Measurements from ENCODE around the gene PRM1. TPM values are rescaled to one million over a fixed set of nuclear protein-coding genes. Genes with fewer than 3 reads are reported as not detected.
"Not testable (repeated sequence)": the region's sequence is repeated elsewhere in the genome, so short reads cannot be mapped to it uniquely, and the experiment has no call there.

The PRM1 gene
- total RNA-seq, 1 donor from 2014 or later = not detected

DNA sequence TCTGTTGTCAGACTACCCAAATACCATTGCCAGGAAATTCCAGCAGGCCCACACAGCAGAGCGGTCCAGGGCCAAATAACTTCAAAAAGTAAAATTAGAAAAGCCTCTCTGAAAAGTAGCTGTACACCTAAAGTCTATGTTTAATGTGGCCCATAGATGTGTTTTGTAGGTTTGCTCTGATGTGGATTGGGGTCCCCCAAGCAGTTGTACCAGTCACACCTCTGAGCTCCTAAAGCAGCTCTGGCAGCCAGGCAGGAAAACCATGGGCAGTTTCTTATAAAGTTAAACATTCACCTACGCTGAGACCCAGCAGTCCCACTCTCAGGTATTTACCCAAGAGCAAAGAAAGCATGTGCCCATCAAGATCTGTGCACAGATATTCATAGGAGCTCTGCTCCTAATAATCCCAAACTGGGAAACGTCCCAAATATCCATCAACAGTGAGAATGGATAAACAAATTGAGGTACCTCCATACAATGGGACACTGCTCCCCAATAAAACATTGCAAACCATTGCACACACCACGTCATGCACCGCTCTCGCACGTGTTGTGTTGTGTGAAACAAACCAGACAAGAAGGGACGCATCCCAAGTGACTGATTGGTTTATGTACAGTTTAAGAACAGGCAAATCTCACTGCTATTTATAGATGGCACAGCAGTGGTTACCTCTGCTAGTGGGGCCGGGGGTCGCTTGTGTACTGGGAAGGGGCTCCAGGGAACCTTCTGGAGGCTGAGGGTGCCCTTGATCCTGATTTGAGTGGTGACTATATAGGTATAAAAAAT lies 15.8 kb upstream of the PRM1 start:
- no peak for DNase-seq

DNA sequence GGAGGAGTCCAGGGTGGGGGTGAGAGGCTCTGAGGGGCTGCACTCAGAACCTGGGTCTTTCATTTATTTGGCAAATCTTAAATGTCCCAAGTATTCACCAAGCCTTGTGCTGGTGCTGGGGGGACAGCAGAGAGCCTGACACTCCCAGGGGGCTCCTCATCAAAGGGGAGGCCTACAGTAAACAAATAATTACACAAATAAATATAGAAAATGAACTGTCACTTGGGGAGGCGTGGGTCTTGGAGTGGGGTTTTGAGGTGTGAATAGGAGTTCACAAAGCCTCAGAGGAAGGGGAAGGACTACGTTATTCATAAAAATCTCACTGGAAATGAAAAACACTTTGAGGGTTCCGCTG lies 15.2 kb upstream of the PRM1 start:
- no peak for DNase-seq

- DNase-seq = no peak
Observed at GRCh38 chr16:11295672-11296071, 14.5 kb upstream of the PRM1 start.

DNA sequence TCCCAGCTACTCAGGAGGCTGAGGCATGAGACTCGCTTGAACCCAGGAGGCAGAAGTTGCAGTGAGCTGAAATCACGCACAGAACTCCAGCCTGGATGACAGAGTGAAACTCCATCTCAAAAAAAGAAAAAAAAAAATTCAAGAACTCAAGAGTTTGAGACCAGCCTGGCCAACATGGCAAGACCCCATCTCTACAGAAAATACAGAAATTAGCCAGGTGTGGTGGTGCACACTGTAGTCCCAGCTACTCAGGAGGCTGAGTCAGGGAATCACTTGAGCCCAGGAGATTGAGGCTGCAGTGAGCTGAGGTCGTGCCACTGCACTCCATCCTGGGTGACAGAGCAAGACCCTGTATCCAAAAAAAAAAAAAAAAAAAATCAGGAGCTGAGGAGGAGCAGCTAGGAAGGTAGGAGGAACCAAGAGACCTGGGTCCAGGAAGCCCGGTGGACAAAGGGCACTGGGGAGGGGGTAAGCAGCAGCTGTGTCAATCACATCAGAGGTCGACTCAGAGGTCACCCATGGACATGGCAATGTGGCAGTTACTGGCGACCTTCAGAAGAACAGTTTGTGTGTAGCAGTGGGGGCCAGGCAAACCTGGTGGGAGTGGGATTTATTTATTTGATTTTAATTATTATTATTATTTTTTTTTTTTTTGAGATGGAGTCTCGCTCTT lies 11.1 kb upstream of the PRM1 start:
- no peak for DNase-seq

- no peak for DNase-seq
Observed at GRCh38 chr16:11291091-11291703, 10.1 kb upstream of the PRM1 start.

DNA sequence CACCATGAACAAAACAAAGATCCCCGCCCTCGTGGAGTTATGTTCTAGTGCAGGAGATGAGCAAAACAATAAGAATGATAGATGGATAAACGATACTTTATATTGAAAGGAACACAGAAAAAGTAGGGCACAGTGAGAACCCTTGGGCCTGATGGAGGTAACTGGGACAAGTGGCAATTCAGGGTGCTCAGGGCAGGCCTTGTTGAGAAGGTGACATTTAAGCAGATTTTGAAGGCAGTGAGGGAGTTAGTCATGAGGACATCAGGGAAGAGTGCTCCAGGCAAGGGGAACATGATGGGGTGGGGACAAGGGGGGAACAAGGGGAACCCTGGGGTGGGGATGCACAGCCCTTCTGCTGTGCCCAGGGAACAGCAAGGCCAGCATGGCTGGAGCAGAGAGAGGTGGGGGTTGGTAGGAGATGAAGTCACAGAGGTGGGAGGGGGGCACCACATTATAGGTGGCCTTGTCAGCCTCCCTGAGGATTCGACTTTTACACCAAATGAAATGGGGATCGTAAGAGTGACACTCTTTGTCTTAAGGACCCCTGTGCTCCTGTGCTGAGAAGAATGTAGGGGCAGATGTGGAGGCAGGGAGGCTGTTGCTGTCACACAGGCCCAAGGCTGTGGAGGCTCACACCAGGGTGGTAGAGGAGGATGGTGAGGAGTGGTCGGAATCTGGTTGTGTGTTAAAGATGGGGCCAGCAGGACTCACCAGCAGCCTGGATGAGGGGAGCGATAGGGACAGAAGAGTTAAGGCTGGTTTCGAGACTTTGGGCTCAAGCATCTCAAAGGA lies 9.2 kb upstream of the PRM1 start:
- no peak for DNase-seq

DNA sequence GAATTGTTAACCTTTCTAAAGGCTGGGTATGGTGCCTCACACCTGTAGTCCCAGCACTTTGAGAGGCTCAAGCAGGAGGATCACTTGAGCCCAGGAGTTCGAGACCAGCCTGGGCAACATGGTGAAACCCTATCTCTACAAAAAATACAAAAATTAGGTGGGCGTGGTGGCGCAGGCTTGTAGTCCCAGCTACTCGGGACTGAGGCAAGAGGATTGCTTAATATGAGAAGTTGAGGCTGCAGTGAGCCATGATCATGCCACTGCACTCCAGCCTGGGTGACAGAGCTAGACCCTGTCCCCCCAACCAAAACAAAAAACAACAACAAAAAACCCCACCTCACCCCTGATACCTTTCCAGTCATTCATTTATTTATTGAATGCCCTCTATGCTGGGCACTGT lies 8.6 kb upstream of the PRM1 start:
- not testable (repeated sequence) for DNase-seq

DNA sequence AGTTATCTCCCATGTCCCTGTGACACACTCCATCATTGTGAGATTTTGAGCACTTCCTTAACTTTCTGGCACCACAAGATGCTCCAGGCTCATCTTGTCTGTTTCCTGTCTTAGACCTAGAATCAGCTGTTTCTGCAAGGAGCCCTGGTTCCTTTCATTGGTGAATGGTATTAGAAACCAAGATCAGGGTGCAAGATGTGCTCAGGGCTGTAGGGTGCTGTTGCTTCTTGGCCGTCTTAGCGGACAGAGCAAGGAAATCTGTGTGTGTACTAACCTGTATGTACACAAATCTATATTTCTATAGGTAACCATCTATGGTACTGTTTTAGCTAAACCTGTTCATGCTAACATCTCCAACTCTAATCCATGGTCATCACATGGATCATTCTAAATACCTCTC lies 8.1 kb upstream of the PRM1 start:
- DNase-seq = no peak

GRCh38 chr16:11285842-11286241 lies 4.7 kb upstream of the PRM1 start:
- no peak for DNase-seq

- DNase-seq = no peak
Observed at GRCh38 chr16:11283820-11284248, 2.7 kb upstream of the PRM1 start.

DNA sequence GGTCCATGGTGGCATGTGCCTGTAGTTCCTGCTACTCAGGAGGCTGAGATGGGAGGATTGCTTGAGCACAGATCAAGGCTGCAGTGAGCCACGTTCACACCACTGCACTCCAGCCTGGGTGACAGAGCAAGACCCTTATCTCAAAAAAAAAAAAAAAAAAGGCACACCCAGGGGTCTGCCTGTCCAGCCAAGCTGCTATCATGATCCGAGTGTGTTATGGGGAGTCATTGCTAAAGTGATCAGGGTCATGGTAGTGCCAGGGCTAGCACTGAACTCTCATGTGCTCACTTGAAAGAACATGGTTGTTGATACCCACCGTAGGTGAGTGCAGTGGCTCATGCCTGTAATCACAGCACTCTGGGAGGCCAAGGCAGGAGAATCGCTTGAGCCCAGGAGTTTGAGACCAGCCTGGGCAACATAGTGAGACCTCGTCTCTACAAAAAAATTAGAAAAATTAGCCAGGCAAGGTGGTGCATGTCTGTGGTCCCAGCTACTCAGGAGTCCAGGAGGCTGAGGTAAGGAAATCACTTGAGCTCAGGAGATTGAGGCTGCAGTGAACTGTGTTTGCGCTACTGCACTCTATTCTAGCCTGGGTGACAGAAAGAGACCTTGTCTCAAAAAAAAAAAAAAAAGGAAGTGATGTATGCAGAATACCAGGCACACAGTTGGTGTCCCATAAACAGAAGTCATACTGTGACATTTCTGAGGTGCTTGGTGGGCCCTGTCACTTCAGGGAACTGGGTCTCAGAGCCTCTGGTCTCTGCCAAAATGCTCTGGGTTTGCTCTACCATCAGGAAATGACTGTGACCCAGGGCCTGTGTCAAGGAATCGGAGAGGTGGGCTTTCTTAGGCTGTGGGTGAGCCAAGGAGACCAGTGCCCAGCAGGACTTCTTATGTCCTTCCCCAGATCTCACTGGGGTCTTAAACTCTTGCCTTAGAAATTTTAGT lies 2.2 kb downstream of the PRM1 start:
- no peak for DNase-seq

DNA sequence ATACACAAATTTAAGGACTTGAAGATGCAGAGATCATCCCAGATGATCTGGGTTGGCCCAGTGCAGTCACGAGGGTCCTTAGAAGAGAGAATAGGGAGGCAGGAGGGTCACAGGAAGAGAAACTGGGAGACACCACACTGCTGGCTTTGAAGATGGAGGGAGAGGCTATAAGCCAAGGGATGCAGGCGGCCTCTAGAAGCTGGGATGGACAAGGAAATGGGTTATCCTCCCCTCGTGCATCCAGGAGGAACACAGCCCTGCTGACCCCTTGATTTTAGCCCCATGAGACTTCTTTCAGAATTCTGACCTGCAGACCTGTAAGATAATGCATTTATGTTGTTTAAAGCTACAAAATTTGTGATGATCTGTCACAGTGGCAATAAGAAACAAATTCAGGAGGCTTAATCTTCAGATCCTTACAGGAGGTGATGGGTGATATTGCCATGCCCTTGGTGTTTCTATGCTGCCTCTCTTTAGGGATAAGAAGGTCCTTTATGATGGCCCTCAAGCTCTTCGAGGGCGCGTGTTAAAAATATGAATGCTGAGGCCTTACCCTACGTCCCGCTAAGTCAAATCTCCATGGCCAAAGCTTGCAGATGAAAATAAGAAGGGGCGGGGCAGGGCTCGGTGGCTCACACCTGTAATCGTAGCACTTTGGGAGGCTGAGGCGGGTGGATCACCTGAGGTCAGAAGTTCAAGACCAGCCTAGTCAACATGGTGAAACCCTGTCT lies 3.4 kb downstream of the PRM1 start:
- no peak for DNase-seq

DNA sequence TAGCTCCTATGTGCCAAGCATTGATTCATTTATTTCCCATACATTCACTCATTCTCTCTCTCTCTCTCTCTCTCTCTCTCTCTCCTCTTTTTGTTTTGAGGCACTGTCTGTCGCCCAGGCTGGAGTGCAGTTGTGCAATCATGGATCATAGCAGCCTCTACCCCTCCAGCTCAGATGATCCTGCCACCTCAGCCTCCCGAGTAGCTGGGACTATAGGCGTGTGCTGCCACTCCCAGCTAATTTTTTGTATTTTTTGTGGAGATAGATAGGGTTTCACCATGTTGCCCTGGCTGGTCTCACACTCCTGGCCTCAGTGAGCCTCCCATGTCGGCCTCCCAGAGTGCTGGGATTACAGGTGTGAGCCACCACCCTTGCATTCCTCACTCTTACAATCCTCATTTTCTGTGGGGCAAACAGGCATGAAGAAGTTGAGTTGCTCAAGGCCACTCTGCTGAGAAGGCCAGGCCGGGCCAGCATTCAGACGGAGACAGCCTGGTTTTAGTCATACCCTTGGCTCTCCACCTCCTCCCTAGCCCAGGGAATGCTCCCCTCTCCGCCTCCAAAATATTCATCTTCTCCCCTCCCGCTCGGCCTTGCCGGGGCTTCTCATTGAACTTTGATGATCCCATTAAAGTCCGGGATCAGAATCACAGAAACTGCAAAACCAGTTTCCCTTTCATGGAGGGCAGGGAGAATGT lies 4.1 kb downstream of the PRM1 start:
- no peak for DNase-seq

- no peak for DNase-seq
Observed at GRCh38 chr16:11276143-11276895, 4.8 kb downstream of the PRM1 start, which contains the start of gene PRM2. PRM2 (minus strand) TSS chr16:11276480; CDS start chr16:11276370, 110 bp downstream.

DNA sequence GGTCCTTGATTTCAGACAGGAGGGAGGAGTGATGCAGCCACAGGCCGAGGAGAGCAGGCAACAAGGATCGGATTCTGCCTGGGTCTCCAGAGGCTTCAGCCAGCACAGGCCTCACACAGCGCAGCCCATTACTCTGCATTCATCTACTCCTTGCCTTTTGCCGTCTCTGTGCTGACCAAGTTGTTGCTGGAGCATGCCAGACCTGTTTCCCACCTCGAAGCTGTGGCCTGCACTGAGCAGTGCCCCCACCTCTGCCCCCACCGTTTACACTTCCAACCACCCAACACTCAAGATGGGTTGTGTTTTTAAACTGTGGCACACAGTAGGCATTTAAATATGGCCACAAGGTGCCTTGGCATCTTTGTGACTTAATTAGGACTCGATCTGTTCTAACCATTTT lies 6.2 kb downstream of the PRM1 start:
- DNase-seq = no peak

- DNase-seq = no peak
Observed at GRCh38 chr16:11273721-11274324, 7.3 kb downstream of the PRM1 start.

- no peak for DNase-seq
Observed at GRCh38 chr16:11272921-11273720, 8.0 kb downstream of the PRM1 start, which contains the start of gene PRM3. PRM3 (minus strand) TSS chr16:11273629; CDS start chr16:11273595, 34 bp downstream.

DNA sequence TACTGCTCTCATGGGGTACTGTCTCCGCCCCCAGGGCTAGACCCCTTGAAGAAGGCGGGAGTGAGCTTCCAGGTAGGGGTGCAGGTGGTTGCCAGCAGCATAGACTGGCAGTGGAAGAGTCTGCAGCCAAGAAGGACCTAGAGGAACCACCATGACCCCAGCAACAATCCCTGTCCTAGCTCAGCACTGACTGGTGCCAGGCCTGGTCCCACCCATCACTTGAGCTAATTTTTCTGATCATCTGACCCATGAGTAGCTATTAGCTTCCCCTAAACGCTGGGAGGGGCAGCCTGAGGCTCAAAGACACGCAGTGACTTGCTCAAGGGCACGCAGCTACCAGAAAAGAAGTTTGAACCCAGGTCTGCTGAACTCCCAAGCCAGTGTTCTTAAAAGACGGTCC lies 8.6 kb downstream of the PRM1 start:
- no peak for DNase-seq
